Transverse colon (tissue), 4 donors: Measurements from ENCODE around the gene PTP4A2. TPM values are rescaled to one million over a fixed set of nuclear protein-coding genes. Genes with fewer than 3 reads are reported as not detected.

Experiments
- DNase-seq: peaks from one replicate; pipeline ENCODE4 v3.0.0-alpha.2; 2019
- H3K27ac ChIP-seq, 4 donors: fragments of 200-600 bp; sonication (generic); 2 replicates each; pipeline ENCODE4 v1.5.1; 2016 to 2018; ENCODE audit warnings: inconsistent platforms in 4 of 4
- H3K27me3 ChIP-seq: fragments of 200-600 bp; sonication (generic); 2 replicates; pipeline ENCODE4 v1.5.1; 2017; ENCODE audit warnings: inconsistent platforms
- H3K36me3 ChIP-seq, 4 donors: fragments of 200-600 bp; sonication (generic); 2 replicates each; pipeline ENCODE4 v1.5.1; 2017 to 2019; ENCODE audit warnings: inconsistent platforms in 4 of 4
- H3K4me1 ChIP-seq, 4 donors: fragments of 200-600 bp; sonication (generic); 2 replicates each; pipeline ENCODE4 v1.5.1; 2017 to 2020; ENCODE audit warnings: inconsistent platforms in 4 of 4
- H3K4me3 ChIP-seq, 4 donors: fragments of 200-600 bp; sonication (generic); 1 replicate in 1 of 4; 2 replicates in 3 of 4; pipeline versions ENCODE4 v1.5.1 to v1.6.1; 2017 to 2019; ENCODE audit warnings: inconsistent platforms in 4 of 4
- H3K9me3 ChIP-seq, 2 donors: fragments of 200-600 bp; sonication (generic); 2 replicates each; pipeline ENCODE4 v1.5.1; 2017 to 2019; ENCODE audit warnings: inconsistent platforms in 2 of 2
- EP300 ChIP-seq: sonication (generic); formaldehyde crosslinking; IDR thresholded peaks from one replicate; pipeline ENCODE4 v1.6.1; 2017; ENCODE audit warnings: antibody characterized with exemption, low read depth
- POLR2A ChIP-seq: fragments of 450-650 bp; IDR thresholded peaks from one replicate; pipeline ENCODE4 v1.6.1; 2016; ENCODE audit warnings: antibody characterized with exemption, mild to moderate bottlenecking, moderate library complexity
- POLR2AphosphoS5 ChIP-seq, 3 donors: sonication (generic); formaldehyde crosslinking; IDR thresholded peaks; one replicate each; pipeline ENCODE4 v1.6.1; 2016; ENCODE audit warnings: antibody characterized with exemption in 3 of 3
- WGBS, 2 donors: methylation state at CpG; one replicate each; pipeline ENCODE4 v1.1.5; 2018; ENCODE audit warnings: low coverage in 1 of 2; 5-methylcytosine and 5-hydroxymethylcytosine counted together
- in situ Hi-C, 4 donors: fragments of 200-750 bp; cut with MboI; loops; one replicate each; pipeline versions ENCODE4 v1.15.0 to v1.15.1; 2017; ENCODE audit warnings: low sequenced_read_pairs in 3 of 4, low pct_ligation_motif_present in 1 of 4, low pct_unique_long_range_greater_than_20kb in 1 of 4
- intact Hi-C: fragments of 100-400 bp; cut with DNase I; formaldehyde crosslinking; loops from one replicate; pipeline ENCODE4 v1.15.1; 2023; ENCODE audit warnings: low total_unique reads
- total RNA-seq, 4 donors: library from RNA; depleted of rRNA; stranded (reverse); fragments of >200 nt; gene quantifications; one replicate each; pipeline ENCODE4 v1.1.0, GENCODE V29; 2016
- TF ChIP-seq, protein P1 (sequence below), 5 experiments: fragments of 200-600 bp in 3 of 5; fragments of 450-650 bp in 2 of 5; sonication (generic) in 3 of 5; IDR thresholded peaks; 1 replicate in 2 of 5; 2 replicates in 3 of 5; pipeline ENCODE4 v1.5.1; 2016 to 2017; ENCODE audit warnings: antibody characterized with exemption in 5 of 5, inconsistent platforms in 3 of 5, mild to moderate bottlenecking in 2 of 5, moderate library complexity in 1 of 5

Gene PTP4A2
- total RNA-seq, 4 donors from 2014 or later, result 58.9 to 251 (median 195) TPM

DNA sequence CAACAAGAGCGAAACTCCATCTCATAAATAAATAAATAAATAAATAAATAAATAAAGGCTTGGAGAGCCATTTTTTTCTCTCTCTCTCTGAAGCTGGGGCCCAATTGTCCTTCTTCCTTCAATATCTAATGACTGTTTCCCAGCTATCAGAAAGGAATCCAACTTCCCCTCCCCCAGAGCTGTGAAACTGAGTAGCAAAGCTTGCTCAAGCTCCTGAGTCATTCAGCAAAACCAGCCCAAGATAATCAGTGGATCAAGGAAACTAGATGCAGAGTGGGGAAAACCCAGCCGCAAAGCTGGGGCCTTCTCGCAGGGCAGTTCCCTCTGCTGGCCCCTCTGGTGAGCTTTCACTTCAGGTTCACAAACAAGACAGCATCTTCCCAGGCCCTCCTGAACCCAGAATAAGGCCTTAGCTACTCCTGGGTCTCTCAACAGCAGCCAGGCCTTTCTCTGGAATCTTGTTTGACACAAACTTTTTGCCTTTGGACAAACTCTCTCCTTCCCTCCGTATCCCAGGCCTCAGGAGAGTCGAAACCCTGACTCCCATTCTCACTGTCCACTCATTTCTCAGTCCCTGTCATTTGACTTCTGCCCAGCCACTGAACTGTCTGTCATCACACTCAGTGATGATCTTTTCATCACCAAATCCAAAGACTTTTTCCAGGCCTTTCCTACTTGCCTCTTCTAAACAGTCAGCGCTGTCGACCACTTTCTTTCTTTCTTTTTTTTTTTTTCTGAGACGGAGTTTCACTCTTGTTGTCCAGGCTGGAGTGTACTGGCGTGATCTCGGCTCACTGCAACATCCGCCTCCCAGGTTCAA, 18.0 kb upstream of the PTP4A2 start:
- intact Hi-C loops, result no loop called here
- TF ChIP-seq POLR2AphosphoS5 (IDR thresholded peaks at IDR 0.05) (peak; percentile 43 to 80 (median 49)), POLR2A (no peak)
- TF ChIP-seq, protein P1, sequence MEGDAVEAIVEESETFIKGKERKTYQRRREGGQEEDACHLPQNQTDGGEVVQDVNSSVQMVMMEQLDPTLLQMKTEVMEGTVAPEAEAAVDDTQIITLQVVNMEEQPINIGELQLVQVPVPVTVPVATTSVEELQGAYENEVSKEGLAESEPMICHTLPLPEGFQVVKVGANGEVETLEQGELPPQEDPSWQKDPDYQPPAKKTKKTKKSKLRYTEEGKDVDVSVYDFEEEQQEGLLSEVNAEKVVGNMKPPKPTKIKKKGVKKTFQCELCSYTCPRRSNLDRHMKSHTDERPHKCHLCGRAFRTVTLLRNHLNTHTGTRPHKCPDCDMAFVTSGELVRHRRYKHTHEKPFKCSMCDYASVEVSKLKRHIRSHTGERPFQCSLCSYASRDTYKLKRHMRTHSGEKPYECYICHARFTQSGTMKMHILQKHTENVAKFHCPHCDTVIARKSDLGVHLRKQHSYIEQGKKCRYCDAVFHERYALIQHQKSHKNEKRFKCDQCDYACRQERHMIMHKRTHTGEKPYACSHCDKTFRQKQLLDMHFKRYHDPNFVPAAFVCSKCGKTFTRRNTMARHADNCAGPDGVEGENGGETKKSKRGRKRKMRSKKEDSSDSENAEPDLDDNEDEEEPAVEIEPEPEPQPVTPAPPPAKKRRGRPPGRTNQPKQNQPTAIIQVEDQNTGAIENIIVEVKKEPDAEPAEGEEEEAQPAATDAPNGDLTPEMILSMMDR (IDR thresholded peaks at IDR 0.05), result peak in 4 of 5 experiments; percentile 9 to 45 (median 32)
- WGBS, 2 donors, result 45 to 52% methylated on average over 7 to 11 of the region's 11 CpGs

DNA sequence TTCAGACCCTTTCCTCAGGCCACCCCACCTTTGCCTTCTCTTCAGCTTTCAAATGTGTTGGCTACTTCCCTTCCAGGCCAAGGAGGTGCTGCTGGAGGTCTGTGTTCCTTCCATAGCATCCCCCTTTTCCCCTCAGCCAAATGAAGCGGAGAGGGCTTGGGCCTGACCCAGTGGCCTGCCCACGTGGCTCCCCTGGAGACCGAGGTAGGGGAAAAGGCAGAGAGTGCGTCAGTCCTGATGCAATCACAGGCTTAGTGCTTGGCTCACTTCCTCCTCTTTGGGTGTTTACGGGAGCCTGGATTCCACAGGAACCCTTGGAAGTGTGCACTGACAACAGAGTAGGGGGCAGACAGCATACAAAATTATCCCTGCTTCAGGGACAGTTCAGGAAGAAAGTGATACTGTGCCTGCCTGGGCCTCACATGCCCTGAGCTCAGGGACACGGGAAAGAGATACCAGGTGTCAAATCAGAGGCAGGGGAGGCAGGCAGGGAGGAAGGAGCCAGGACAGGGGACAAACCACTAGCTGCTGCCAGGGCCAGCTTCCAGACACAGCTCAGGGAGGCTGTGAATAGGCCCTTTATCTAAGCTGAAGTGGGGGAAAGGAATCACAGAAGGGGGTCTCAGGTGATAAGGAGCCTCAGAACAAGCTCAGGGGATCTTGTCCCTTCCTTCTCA, 16.6 kb upstream of the PTP4A2 start:
- Histone ChIP-seq H3K27ac (peak overlapping the region; percentile 72 to 90 (median 86)), H3K9me3 (no peaks in the 10 kb centered on the region), H3K27me3 (no peaks in the 10 kb centered on the region), H3K4me1 (peaks cover 24 to 48% (median 26%) of the 10 kb centered on the region in 4 donors), H3K36me3 (no peaks in the 10 kb centered on the region), H3K4me3 (no peak overlapping the region)
- TF ChIP-seq POLR2AphosphoS5 (IDR thresholded peaks at IDR 0.05), result peak; percentile 67 to 78 (median 72)
- TF ChIP-seq EP300, result no peak
- intact Hi-C loops (no loop called here), in situ Hi-C loops (loop anchor here in 2 of 4 donors (10.0 to 25.0 kb wide), 2 partner anchors 140 to 292 kb away; partner anchors contain the start of gene SPOCD1 (in 1 of the 2))
- 28% methylated on average over 6 of the region's 6 CpGs; no CpG with 5 or more reads in 1 of the 2 donors for WGBS, 2 donors
- peak; percentile 82 for DNase-seq

More for the DNA sequence above, 18.0 kb upstream of the PTP4A2 start:
- Histone ChIP-seq H3K9me3 (no peaks in the 10 kb centered on the region), H3K36me3 (no peaks in the 10 kb centered on the region), H3K4me3 (no peak overlapping the region), H3K27me3 (no peaks in the 10 kb centered on the region), H3K4me1 (peaks cover 24 to 55% (median 26%) of the 10 kb centered on the region in 4 donors), H3K27ac (peak overlapping the region; percentile 72 to 90 (median 86))
- in situ Hi-C loops, result loop anchor here in 2 of 4 donors (10.0 to 25.0 kb wide), 2 partner anchors 141 to 294 kb away; partner anchors contain the start of gene SPOCD1 (in 1 of the 2)
- peak; percentile 86 for DNase-seq

DNA sequence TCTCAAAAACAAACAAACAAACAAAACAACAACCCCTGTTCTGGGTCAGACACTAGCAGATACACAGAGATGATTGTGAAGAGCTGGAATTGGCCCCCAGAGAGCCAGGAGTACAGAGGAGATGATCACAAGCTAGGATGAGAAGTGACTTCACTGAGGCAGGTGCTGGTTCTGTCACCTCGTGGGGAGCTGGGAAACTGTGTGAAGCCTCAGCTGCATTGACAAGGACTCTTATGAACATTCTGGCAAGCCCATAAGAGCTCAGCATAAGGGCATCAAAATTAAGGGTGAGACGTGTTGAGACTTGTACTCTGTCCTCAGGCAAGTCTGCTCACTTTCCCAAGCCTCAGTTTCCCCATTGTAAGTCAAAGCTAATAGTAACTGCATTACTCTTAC, 14.7 kb upstream of the PTP4A2 start:
- WGBS, 2 donors, result 59 to 81% methylated on average over 2 of the region's 2 CpGs

DNA sequence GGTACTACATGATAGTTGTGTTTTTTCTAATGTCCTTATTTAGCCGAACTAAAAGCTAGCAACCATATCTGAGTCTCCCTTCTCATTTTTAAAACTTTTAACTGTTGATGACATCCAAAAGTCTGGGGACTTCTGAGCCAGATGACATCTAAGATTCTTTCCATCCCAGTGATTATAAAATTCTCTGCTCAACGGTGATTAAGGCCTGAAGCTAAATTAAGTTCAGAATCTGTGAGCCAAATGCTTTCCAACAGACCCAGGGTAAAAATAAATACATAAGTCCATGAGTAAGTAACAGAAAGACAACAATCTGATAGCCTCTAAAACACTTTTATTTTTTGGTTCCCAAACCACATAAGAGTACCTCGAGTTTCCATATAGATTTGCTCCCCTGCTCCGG, 13.1 kb upstream of the PTP4A2 start:
- intact Hi-C loops, result no loop called here
- WGBS, 2 donors, result 72 to 75% methylated on average over 4 of the region's 4 CpGs
- TF ChIP-seq POLR2AphosphoS5 (IDR thresholded peaks at IDR 0.05) (no peak), EP300 (no peak), POLR2A (no peak)
- TF ChIP-seq, protein P1 (IDR thresholded peaks at IDR 0.05), result no peak
- in situ Hi-C loops, result loop anchor here in 2 of 4 donors (10.0 to 25.0 kb wide), 2 partner anchors 136 to 289 kb away; partner anchors contain the start of gene SPOCD1 (in 1 of the 2)
- H3K4me1 ChIP-seq, result peaks cover 20 to 31% (median 22%) of the 10 kb centered on the region in 4 donors
- no peaks in the 10 kb centered on the region for H3K36me3 ChIP-seq
- H3K27me3 ChIP-seq, result no peaks in the 10 kb centered on the region
- DNase-seq, result no peak
- H3K4me3 ChIP-seq, result no peak overlapping the region
- H3K27ac ChIP-seq, result no peak overlapping the region
- no peaks in the 10 kb centered on the region for H3K9me3 ChIP-seq

More for the DNA sequence above, 14.7 kb upstream of the PTP4A2 start:
- in situ Hi-C loops (loop anchor here in 2 of 4 donors (10.0 to 25.0 kb wide), 2 partner anchors 138 to 291 kb away; partner anchors contain the start of gene SPOCD1 (in 1 of the 2)), intact Hi-C loops (no loop called here)
- DNase-seq, result no peak
- TF ChIP-seq POLR2AphosphoS5 (IDR thresholded peaks at IDR 0.05) (no peak), EP300 (no peak), POLR2A (no peak)
- TF ChIP-seq, protein P1 (IDR thresholded peaks at IDR 0.05), result no peak
- Histone ChIP-seq H3K27me3 (no peaks in the 10 kb centered on the region), H3K36me3 (no peaks in the 10 kb centered on the region), H3K27ac (no peak overlapping the region), H3K4me1 (peaks cover 24 to 43% (median 26%) of the 10 kb centered on the region in 4 donors), H3K9me3 (no peaks in the 10 kb centered on the region), H3K4me3 (no peak overlapping the region)
